Adrenal gland (tissue), 12 donors: Measurements from ENCODE around the gene MACROD2. TPM values are rescaled to one million over a fixed set of nuclear protein-coding genes. Genes with fewer than 3 reads are reported as not detected.

ENCODE experiments used
- DNase-seq, 7 donors: peaks; one replicate each; pipeline ENCODE4 v3.0.0-alpha.2; 2019 to 2020
- H3K27ac ChIP-seq, 5 donors: fragments of 200-600 bp; sonication (generic) in 4 of 5; 1 replicate in 3 of 5; 2 replicates in 2 of 5; pipeline versions ENCODE4 v1.5.1 to v1.8.0; 2016 to 2020; ENCODE audit warnings: mild to moderate bottlenecking in 1 of 5
- H3K27me3 ChIP-seq: fragments of 200-600 bp; 2 replicates; pipeline ENCODE4 v1.8.0; 2021
- H3K36me3 ChIP-seq, 2 donors: fragments of 200-600 bp; replicated peaks in 1 of 2; 1 replicate in 1 of 2; 2 replicates in 1 of 2; pipeline versions ENCODE4 v1.5.1 to v1.8.0; 2018 to 2022
- H3K4me1 ChIP-seq, 2 donors: fragments of 200-600 bp; replicated peaks in 1 of 2; 1 replicate in 1 of 2; 2 replicates in 1 of 2; pipeline versions ENCODE4 v1.5.1 to v1.8.0; 2018 to 2021
- H3K4me3 ChIP-seq, 4 donors: fragments of 200-600 bp; sonication (generic) in 3 of 4; one replicate each; pipeline ENCODE4 v1.5.1; 2016 to 2018
- H3K9me3 ChIP-seq, 3 donors: fragments of 200-600 bp; sonication (generic) in 1 of 3; replicated peaks in 1 of 3; 1 replicate in 2 of 3; 2 replicates in 1 of 3; pipeline versions ENCODE4 v1.5.1 to v1.8.0; 2016 to 2021
- POLR2A ChIP-seq, 2 donors: fragments of 450-650 bp; IDR thresholded peaks; one replicate each; pipeline ENCODE4 v1.6.1; 2017; ENCODE audit warnings: antibody characterized with exemption in 2 of 2, mild to moderate bottlenecking in 2 of 2, moderate library complexity in 1 of 2
- WGBS, 4 donors: extraction: QIAGEN DNeasy Blood & Tissue Kit in 2 of 4; methylation state at CpG; one replicate each; pipeline versions ENCODE4 v1.1.5 to v1.1.7; 2013 to 2017; 5-methylcytosine and 5-hydroxymethylcytosine counted together
- intact Hi-C, 2 donors: fragments of 100-400 bp; cut with DNase I; formaldehyde crosslinking; loops; one replicate each; pipeline versions ENCODE4 v1.14.1 to v1.15.0; 2022 to 2023
- polyA plus RNA-seq, 3 donors: library from polyadenylated mRNA; stranded (reverse); fragments of 200-250 nt in 2 of 3; fragments of 350-450 nt in 1 of 3; fragmentation: Illumina TruSeq in 1 of 3; extraction: RNeasy Lipid Tissue Mini Kit (QIAGEN cat#74804) in 1 of 3; gene quantifications; one replicate each; pipeline ENCODE4 v1.2.3, GENCODE V29; 2013 to 2014
- total RNA-seq, 9 donors: library from RNA; depleted of rRNA in 4 of 9; stranded (reverse); fragments of >200 nt in 4 of 9; fragments of 120-200 nt in 1 of 9; fragmentation: NEBNext Ultra II Directional in 1 of 9; extraction: Animal tissue kit (Norgen Biotek cat#: 25700) in 1 of 9; gene quantifications; one replicate each; pipeline versions ENCODE4 v1.1.0 to v1.2.4, GENCODE V29; 2013 to 2023
- TF ChIP-seq, protein P1 (sequence below), 6 experiments: fragments of 450-650 bp in 4 of 6; fragments of 200-600 bp in 2 of 6; sonication (generic) in 1 of 6; IDR thresholded peaks; 1 replicate in 5 of 6; 2 replicates in 1 of 6; pipeline versions ENCODE4 v1.5.1 to v1.8.0; 2016 to 2021; ENCODE audit warnings: antibody characterized with exemption in 6 of 6, mild to moderate bottlenecking in 2 of 6, moderate library complexity in 1 of 6
- donor health status: healthy with polysubstance abuse.
- donor health status: Bipolar disorder and iron deficiency.
- donor health status: DM: yes; HTN: yes; CAD: no.
- donor health status: DM: no; HTN: no; CAD: no.
- donor health status: DM: no; HTN: no; CAD: no.
- donor health status: DM: yes; HTN: yes; CAD: no.

Gene MACROD2
- total and polyA plus RNA-seq, 12 donors, result 1.1 to 21.2 (median 6.4) TPM

GRCh38 chr20:16005021-16005914 lies 2010.0 kb downstream of the MACROD2 start:
- Histone ChIP-seq H3K9me3 (no peaks in the 10 kb centered on the region), H3K27ac (no peak overlapping the region), H3K36me3 (no peaks in the 10 kb centered on the region), H3K4me3 (no peak overlapping the region), H3K27me3 (no peaks in the 10 kb centered on the region), H3K4me1 (no peaks in the 10 kb centered on the region)
- no peak for DNase-seq
- intact Hi-C loops, result no loop called here
- no peak for TF ChIP-seq POLR2A (IDR thresholded peaks at IDR 0.05)
- TF ChIP-seq, protein P1, sequence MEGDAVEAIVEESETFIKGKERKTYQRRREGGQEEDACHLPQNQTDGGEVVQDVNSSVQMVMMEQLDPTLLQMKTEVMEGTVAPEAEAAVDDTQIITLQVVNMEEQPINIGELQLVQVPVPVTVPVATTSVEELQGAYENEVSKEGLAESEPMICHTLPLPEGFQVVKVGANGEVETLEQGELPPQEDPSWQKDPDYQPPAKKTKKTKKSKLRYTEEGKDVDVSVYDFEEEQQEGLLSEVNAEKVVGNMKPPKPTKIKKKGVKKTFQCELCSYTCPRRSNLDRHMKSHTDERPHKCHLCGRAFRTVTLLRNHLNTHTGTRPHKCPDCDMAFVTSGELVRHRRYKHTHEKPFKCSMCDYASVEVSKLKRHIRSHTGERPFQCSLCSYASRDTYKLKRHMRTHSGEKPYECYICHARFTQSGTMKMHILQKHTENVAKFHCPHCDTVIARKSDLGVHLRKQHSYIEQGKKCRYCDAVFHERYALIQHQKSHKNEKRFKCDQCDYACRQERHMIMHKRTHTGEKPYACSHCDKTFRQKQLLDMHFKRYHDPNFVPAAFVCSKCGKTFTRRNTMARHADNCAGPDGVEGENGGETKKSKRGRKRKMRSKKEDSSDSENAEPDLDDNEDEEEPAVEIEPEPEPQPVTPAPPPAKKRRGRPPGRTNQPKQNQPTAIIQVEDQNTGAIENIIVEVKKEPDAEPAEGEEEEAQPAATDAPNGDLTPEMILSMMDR (IDR thresholded peaks at IDR 0.05), result no peak
- 79 to 86% (median 83%) methylated on average over 9 of the region's 9 CpGs for WGBS, 4 donors

DNA sequence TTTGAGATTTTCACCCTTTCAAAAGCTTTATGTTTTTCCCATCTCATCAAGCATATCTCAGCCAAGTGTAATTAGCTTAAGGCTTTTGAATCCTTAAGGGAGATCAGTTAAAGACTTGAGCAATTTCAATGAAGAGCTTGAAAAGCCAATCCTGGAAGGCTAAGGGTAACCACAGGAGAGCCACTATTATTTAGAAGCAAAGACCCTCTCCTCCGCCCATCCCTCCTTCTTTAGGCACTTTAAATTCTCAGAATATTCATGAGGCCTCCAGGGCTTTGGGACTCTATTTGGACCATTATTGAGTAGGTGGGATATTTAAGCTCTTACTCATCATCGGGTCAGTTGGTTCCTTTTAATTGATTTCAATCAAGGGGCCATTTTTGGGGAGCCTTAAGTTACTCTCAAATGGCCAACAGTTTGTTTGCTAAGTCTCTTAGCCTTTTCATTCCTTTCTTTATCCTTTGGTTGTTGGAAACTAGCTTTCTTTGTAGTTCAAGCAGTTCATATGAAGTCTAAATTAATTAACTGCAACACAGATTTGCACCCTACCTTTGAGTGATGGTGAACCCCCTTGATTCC lies 2010.7 kb downstream of the MACROD2 start:
- Histone ChIP-seq H3K9me3 (no peaks in the 10 kb centered on the region), H3K36me3 (no peaks in the 10 kb centered on the region), H3K27me3 (no peaks in the 10 kb centered on the region), H3K4me3 (no peak overlapping the region), H3K4me1 (no peaks in the 10 kb centered on the region), H3K27ac (no peak overlapping the region)
- WGBS, 4 donors, result 92 to 98% (median 94%) methylated on average over 2 of the region's 2 CpGs
- no peak for TF ChIP-seq POLR2A (IDR thresholded peaks at IDR 0.05)
- TF ChIP-seq, protein P1 (IDR thresholded peaks at IDR 0.05), result no peak
- no peak for DNase-seq
- intact Hi-C loops, result no loop called here

- no peak for DNase-seq
- Histone ChIP-seq H3K4me3 (no peak overlapping the region), H3K36me3 (no peaks in the 10 kb centered on the region), H3K27ac (no peak overlapping the region), H3K27me3 (no peaks in the 10 kb centered on the region), H3K4me1 (no peaks in the 10 kb centered on the region), H3K9me3 (no peaks in the 10 kb centered on the region)
- intact Hi-C loops, result no loop called here
- WGBS, 4 donors, result 85 to 91% (median 88%) methylated on average over 3 of the region's 3 CpGs
- TF ChIP-seq, protein P1 (IDR thresholded peaks at IDR 0.05), result no peak
- TF ChIP-seq POLR2A (IDR thresholded peaks at IDR 0.05), result no peak
These were observed 2011.8 kb downstream of the MACROD2 start for GRCh38 chr20:16007164-16007563.

DNA sequence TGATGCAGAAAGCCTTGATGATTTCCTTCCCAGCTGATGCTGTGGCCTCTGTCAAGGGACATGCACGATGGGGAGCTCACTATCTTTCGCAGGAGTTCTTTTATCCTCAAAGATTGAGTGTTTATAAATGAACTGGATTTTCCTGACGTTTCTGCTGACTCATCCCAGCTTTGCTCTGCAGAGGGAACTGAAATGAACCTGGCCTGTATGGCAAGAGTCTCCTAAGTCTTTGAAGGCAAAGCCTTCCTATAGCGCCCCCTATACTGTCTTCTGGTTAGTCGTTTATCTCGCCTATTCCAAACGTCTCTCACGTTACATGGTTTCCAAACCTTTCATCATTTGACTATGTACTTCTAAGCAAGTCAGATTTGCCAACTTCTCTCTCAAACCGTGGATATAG lies 2012.6 kb downstream of the MACROD2 start:
- Histone ChIP-seq H3K27me3 (no peaks in the 10 kb centered on the region), H3K27ac (no peak overlapping the region), H3K4me1 (no peaks in the 10 kb centered on the region), H3K36me3 (no peaks in the 10 kb centered on the region), H3K4me3 (no peak overlapping the region), H3K9me3 (no peaks in the 10 kb centered on the region)
- WGBS, 4 donors, result 64 to 79% (median 70%) methylated on average over 9 of the region's 9 CpGs
- intact Hi-C loops, result no loop called here
- DNase-seq, result no peak
- TF ChIP-seq, protein P1 (IDR thresholded peaks at IDR 0.05), result no peak
- no peak for TF ChIP-seq POLR2A (IDR thresholded peaks at IDR 0.05)
